HG03460 (cell line): ENCODE data around the gene LIMS1.
"Not testable (repeated sequence)": the region's sequence is repeated elsewhere in the genome, so short reads cannot be mapped to it uniquely, and the experiment has no call there.

Experiments
- ATAC-seq: cut with Tn5 transposase; IDR thresholded peaks from one replicate; pipeline ENCODE4 v1.9.1; 2021; ENCODE audit not compliant: unreplicated experiment

LIMS1 gene

GRCh38 chr2:108658553-108658952 lies 124.3 kb downstream of the LIMS1 start:
- ATAC-seq = not testable (repeated sequence)

GRCh38 chr2:108661493-108661892 lies 127.2 kb downstream of the LIMS1 start:
- not testable (repeated sequence) for ATAC-seq

- peak; percentile 97 for ATAC-seq
These were observed 127.9 kb downstream of the LIMS1 start for GRCh38 chr2:108662207-108662612.

- ATAC-seq = not testable (repeated sequence)
These were observed 129.1 kb downstream of the LIMS1 start for GRCh38 chr2:108663346-108663745.

GRCh38 chr2:108664089-108664488 lies 129.8 kb downstream of the LIMS1 start:
- ATAC-seq = not testable (repeated sequence)

GRCh38 chr2:108664979-108665378 lies 130.7 kb downstream of the LIMS1 start:
- ATAC-seq = not testable (repeated sequence)

- not testable (repeated sequence) for ATAC-seq
These were observed 131.7 kb downstream of the LIMS1 start for GRCh38 chr2:108665975-108666374.

- ATAC-seq = not testable (repeated sequence)
These were observed 132.9 kb downstream of the LIMS1 start for GRCh38 chr2:108667140-108667539.

- not testable (repeated sequence) for ATAC-seq
These were observed 136.0 kb downstream of the LIMS1 start for GRCh38 chr2:108670282-108670681.

- not testable (repeated sequence) for ATAC-seq
These were observed 138.0 kb downstream of the LIMS1 start for GRCh38 chr2:108672200-108672805.

- not testable (repeated sequence) for ATAC-seq
These were observed 142.3 kb downstream of the LIMS1 start for GRCh38 chr2:108676522-108676921.

GRCh38 chr2:108677239-108677744 lies 143.0 kb downstream of the LIMS1 start:
- ATAC-seq = not testable (repeated sequence)

GRCh38 chr2:108678198-108678651 lies 144.0 kb downstream of the LIMS1 start:
- not testable (repeated sequence) for ATAC-seq

GRCh38 chr2:108680805-108681204 lies 146.5 kb downstream of the LIMS1 start:
- not testable (repeated sequence) for ATAC-seq

GRCh38 chr2:108688818-108689756 lies 154.8 kb downstream of the LIMS1 start:
- ATAC-seq = not testable (repeated sequence)

GRCh38 chr2:108690001-108690400 lies 155.7 kb downstream of the LIMS1 start:
- peak; percentile 79 for ATAC-seq

- ATAC-seq = no peak
These were observed 157.2 kb downstream of the LIMS1 start for GRCh38 chr2:108691447-108691846.

GRCh38 chr2:108701208-108701607 lies 166.9 kb downstream of the LIMS1 start:
- ATAC-seq = no peak

- no peak for ATAC-seq
These were observed 167.5 kb downstream of the LIMS1 start for GRCh38 chr2:108701806-108702205.

- no peak for ATAC-seq
These were observed 170.6 kb downstream of the LIMS1 start for GRCh38 chr2:108704871-108705270.

- no peak for ATAC-seq
These were observed 173.0 kb downstream of the LIMS1 start for GRCh38 chr2:108707300-108707699.

- not testable (repeated sequence) for ATAC-seq
These were observed 182.7 kb downstream of the LIMS1 start for GRCh38 chr2:108716971-108717370.
